OCI-LY1 (cell line): ENCODE measurements around the gene IQCK.

Source experiments
- H2AFZ ChIP-seq: fragments of 200-600 bp; sonication (generic), shearing (Covaris generic); 2 replicates; pipeline ENCODE4 v1.6.0; 2014; ENCODE audit warnings: antibody characterized with exemption, mild to moderate bottlenecking, low read length
- H3F3A ChIP-seq: fragments of 200-600 bp; sonication (generic), shearing (Covaris generic); 2 replicates; pipeline ENCODE4 v1.6.0; 2014; ENCODE audit warnings: mild to moderate bottlenecking, antibody characterized with exemption, low read length, moderate library complexity; ENCODE audit not compliant: insufficient read depth
- H3K27ac ChIP-seq: fragments of 200-600 bp; sonication (generic); 2 replicates; pipeline ENCODE4 v1.5.1; 2014; ENCODE audit warnings: low read length, mixed run types, mild to moderate bottlenecking, low read depth; ENCODE audit not compliant: poor library complexity, severe bottlenecking
- H3K27me3 ChIP-seq: fragments of 200-600 bp; sonication (generic); 2 replicates; pipeline ENCODE4 v1.6.0; 2014; ENCODE audit warnings: antibody characterized with exemption, mild to moderate bottlenecking, low read length, moderate library complexity; ENCODE audit not compliant: insufficient read depth
- H3K36me3 ChIP-seq: fragments of 200-600 bp; sonication (generic); 2 replicates; pipeline ENCODE4 v1.6.1; 2014; ENCODE audit warnings: mild to moderate bottlenecking, antibody characterized with exemption, low read length, moderate library complexity, mixed read lengths; ENCODE audit not compliant: insufficient read depth
- H3K4me1 ChIP-seq: fragments of 200-600 bp; sonication (generic); 2 replicates; pipeline ENCODE4 v1.5.1; 2014; ENCODE audit warnings: mild to moderate bottlenecking, low read length, moderate library complexity; ENCODE audit not compliant: insufficient read depth, severe bottlenecking
- H3K4me2 ChIP-seq: fragments of 200-600 bp; sonication (generic), shearing (Covaris generic); 2 replicates; pipeline ENCODE4 v1.6.1; 2014; ENCODE audit warnings: low read length
- H3K4me3 ChIP-seq: fragments of 200-600 bp; sonication (generic); 2 replicates; pipeline ENCODE4 v1.5.1; 2014; ENCODE audit warnings: low read length, low read depth, mild to moderate bottlenecking, mixed read lengths; ENCODE audit not compliant: poor library complexity, severe bottlenecking
- H3K79me2 ChIP-seq: fragments of 200-600 bp; shearing (Covaris generic); 2 replicates; pipeline ENCODE4 v1.6.1; 2016; ENCODE audit warnings: mixed run types, low read length, mixed read lengths; ENCODE audit not compliant: insufficient read depth
- H3K9ac ChIP-seq: fragments of 200-600 bp; sonication (generic), shearing (Covaris generic); 2 replicates; pipeline ENCODE4 v1.6.1; 2014; ENCODE audit warnings: mild to moderate bottlenecking, low read length, mixed read lengths
- H3K9me2 ChIP-seq: fragments of 200-600 bp; sonication (generic), shearing (Covaris generic); 2 replicates; pipeline ENCODE4 v1.6.1; 2014; ENCODE audit warnings: low read depth, mild to moderate bottlenecking, low read length, mixed read lengths
- H3K9me3 ChIP-seq: fragments of 200-600 bp; shearing (Covaris generic); 2 replicates; pipeline ENCODE4 v1.6.1; 2014; ENCODE audit warnings: low read length, mixed read lengths
- H4K20me1 ChIP-seq: fragments of 200-600 bp; sonication (generic), shearing (Covaris generic); 2 replicates; pipeline ENCODE4 v1.6.0; 2016; ENCODE audit warnings: mild to moderate bottlenecking, low read length; ENCODE audit not compliant: insufficient read depth
- EZH2 ChIP-seq: fragments of 200-600 bp; sonication (generic), shearing (Covaris generic); IDR thresholded peaks from 2 replicates; pipeline ENCODE4 v1.8.0; 2017; ENCODE audit warnings: borderline replicate concordance, mixed run types, mild to moderate bottlenecking, antibody characterized with exemption, low read length, moderate library complexity, mixed read lengths
- TF ChIP-seq, protein P1 (sequence below): fragments of 200-600 bp; sonication (generic), shearing (Covaris generic); IDR thresholded peaks from 2 replicates; pipeline ENCODE4 v1.5.1; 2017; ENCODE audit warnings: mild to moderate bottlenecking, antibody characterized with exemption, low read length, moderate library complexity, mixed read lengths

IQCK gene

DNA sequence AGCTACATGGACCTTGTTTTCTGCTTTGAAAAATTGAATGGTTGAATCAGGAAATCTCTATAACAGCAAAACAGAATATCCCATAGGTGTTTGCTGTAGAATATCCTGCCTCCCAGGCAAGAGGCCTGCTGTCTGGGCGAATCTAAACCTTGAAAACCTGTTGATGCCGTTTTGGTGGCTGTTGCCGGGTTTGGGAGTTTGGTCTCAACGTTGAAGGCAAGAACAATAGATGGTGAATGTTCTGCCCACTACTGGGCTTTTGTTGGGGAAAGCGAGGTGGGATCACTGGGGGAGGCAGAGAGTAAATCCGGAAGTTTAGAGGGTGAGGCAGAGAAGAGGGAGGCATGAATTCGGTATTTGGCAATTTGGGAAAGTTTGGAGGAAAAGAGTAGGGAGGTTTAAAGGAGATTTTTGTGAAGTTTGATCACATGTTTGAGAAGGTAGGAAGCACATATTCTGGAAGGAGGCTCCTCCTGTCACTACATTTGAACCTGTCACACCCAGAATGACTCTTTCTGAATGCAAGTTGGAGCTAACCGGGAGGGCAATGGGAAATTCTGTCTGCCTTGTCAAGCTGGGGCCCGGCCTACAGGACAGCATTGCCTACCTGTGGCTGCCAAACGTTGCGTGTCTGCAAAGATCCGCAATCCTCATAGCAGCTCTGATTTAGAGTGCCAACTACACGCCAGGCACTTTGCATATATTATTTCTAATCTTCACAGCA is 120.1 kb downstream of the IQCK start:
- H3K4me1 ChIP-seq, result no peaks in the 10 kb centered on the region
- H3K9me3 ChIP-seq, result no peaks in the 10 kb centered on the region
- H3K27ac ChIP-seq, result no peak overlapping the region
- H4K20me1 ChIP-seq, result no peaks in the 10 kb centered on the region
- H3K9me2 ChIP-seq, result no peaks in the 10 kb centered on the region
- H3K4me3 ChIP-seq, result no peak overlapping the region
- no peak overlapping the region for H3K4me2 ChIP-seq
- no peaks in the 10 kb centered on the region for H3F3A ChIP-seq
- TF ChIP-seq EZH2, result no peak
- TF ChIP-seq, protein P1, sequence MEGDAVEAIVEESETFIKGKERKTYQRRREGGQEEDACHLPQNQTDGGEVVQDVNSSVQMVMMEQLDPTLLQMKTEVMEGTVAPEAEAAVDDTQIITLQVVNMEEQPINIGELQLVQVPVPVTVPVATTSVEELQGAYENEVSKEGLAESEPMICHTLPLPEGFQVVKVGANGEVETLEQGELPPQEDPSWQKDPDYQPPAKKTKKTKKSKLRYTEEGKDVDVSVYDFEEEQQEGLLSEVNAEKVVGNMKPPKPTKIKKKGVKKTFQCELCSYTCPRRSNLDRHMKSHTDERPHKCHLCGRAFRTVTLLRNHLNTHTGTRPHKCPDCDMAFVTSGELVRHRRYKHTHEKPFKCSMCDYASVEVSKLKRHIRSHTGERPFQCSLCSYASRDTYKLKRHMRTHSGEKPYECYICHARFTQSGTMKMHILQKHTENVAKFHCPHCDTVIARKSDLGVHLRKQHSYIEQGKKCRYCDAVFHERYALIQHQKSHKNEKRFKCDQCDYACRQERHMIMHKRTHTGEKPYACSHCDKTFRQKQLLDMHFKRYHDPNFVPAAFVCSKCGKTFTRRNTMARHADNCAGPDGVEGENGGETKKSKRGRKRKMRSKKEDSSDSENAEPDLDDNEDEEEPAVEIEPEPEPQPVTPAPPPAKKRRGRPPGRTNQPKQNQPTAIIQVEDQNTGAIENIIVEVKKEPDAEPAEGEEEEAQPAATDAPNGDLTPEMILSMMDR, result no peak
- H2AFZ ChIP-seq, result no peak overlapping the region
- no peaks in the 10 kb centered on the region for H3K27me3 ChIP-seq
- no peak overlapping the region for H3K9ac ChIP-seq
- no peaks in the 10 kb centered on the region for H3K36me3 ChIP-seq
- no peaks in the 10 kb centered on the region for H3K79me2 ChIP-seq

DNA sequence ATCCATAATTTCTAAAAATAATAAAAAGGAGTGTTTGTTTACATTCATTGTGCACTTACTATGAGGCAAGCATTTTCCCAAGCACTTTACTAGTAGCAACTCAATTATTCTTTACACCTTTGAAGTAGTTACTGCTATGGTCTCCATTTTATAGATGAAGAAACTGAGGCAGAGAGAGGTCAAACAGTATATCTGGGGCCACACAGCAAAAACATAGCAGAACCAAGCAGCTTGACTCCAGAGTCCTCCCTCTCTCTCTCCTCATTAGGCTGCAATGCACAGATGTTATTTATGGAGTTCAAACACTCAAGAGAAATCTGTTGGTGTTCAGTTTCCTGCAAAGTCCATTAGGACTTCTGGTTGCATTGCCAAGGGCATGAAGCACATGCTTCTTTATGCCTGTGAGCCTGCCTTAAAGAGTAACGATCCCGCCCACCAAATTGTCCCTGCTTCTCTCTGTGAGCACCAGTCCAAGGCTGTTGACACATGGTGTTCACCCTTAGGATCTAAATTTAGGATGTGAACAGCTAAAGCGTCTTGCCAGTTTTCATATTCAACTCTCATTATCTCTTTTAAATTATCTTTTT is 122.5 kb downstream of the IQCK start:
- no peaks in the 10 kb centered on the region for H4K20me1 ChIP-seq
- H3K36me3 ChIP-seq, result no peaks in the 10 kb centered on the region
- no peak overlapping the region for H3K4me3 ChIP-seq
- no peak overlapping the region for H3K4me2 ChIP-seq
- no peaks in the 10 kb centered on the region for H3K79me2 ChIP-seq
- H2AFZ ChIP-seq, result no peak overlapping the region
- H3K27ac ChIP-seq, result no peak overlapping the region
- H3K9me3 ChIP-seq, result no peaks in the 10 kb centered on the region
- TF ChIP-seq, protein P1, result no peak
- TF ChIP-seq EZH2, result no peak
- H3F3A ChIP-seq, result no peaks in the 10 kb centered on the region
- no peak overlapping the region for H3K9ac ChIP-seq
- H3K27me3 ChIP-seq, result no peaks in the 10 kb centered on the region
- H3K9me2 ChIP-seq, result no peaks in the 10 kb centered on the region
- no peaks in the 10 kb centered on the region for H3K4me1 ChIP-seq

DNA sequence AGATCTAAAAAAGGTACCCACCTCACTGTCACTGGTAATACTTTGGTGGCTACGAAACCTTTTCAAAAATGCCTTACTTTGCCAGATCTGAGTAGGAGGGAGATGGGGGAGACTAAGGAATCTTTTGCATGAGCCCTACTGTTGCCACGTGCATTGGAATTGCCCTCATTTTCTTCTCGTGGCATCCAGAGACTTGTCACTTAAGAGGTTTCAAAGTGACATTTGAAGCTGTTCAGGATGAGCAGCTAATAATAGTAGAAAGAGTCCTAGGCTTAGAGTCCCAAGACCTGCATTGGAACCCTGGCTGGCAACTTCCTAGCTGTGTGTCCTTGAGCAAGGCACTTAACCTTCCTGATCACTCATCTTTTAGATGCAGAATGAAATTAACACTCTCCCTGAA is 123.1 kb downstream of the IQCK start:
- Histone ChIP-seq H2AFZ (no peak overlapping the region), H4K20me1 (no peaks in the 10 kb centered on the region), H3K9ac (no peak overlapping the region), H3K36me3 (no peaks in the 10 kb centered on the region), H3K79me2 (no peaks in the 10 kb centered on the region), H3K4me2 (no peak overlapping the region), H3K27ac (no peak overlapping the region), H3K9me2 (no peaks in the 10 kb centered on the region), H3K4me3 (no peak overlapping the region), H3K4me1 (no peaks in the 10 kb centered on the region), H3K27me3 (no peaks in the 10 kb centered on the region), H3K9me3 (no peaks in the 10 kb centered on the region), H3F3A (no peaks in the 10 kb centered on the region)
- TF ChIP-seq, protein P1, result no peak
- TF ChIP-seq EZH2, result no peak
